HG03039 (cell line): ENCODE measurements around the gene PUS1.
"Not testable (repeated sequence)": the region's sequence is repeated elsewhere in the genome, so short reads cannot be mapped to it uniquely, and the experiment has no call there.

Source experiments
- ATAC-seq: cut with Tn5 transposase; IDR thresholded peaks from one replicate; pipeline ENCODE4 v1.9.1; 2021; ENCODE audit warnings: mild to moderate bottlenecking, moderate library complexity; ENCODE audit not compliant: unreplicated experiment

PUS1 gene

GRCh38 chr12:131959116-131959515, 30.0 kb downstream of the PUS1 start:
- ATAC-seq, result no peak

DNA sequence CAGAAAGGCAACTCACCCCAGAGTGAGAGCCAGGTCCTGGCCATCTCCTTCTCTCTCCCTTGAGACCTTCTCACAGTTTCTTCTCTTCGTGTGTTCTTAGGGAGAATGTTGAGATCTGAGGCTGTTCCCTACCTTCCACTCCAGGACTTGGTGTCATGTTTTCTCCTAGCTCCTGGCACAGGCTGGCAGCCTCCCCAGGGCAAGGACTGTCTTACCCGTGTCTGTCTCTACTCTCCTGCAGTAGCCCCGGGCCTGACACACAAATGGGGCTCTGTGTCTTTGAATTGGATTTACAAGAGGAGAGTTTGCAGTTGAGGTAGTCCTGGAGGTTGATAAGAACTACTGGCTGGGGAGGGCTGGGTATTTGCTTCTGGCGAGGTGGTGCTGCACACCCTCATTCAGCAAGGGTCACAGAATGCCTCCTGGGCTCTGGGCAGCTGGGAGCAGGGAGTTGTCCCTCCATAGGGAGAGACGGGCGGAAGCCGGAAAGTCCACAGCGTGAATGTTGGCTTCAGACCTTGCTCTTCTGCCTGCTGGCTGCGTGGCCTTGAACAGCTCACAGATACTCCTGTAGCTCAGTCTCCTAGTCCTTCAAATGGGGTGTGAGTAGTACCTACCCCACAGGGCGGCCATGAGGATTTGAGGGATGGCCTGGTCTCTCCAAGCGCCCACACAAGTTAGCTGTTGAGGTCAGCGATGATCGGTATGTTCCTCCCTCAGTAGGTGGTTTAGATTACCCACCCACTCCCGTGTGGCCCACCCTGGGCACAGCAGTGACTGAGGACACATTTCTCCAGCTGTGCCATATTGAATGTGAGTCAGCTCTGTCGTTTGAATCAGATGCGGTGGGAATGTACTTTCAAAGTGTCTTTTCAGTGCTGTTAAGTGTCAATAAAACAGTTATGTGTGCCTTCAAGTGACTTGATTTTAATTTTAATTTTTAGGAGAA, 30.8 kb downstream of the PUS1 start:
- ATAC-seq, result no peak

GRCh38 chr12:131960590-131961325, 31.7 kb downstream of the PUS1 start:
- ATAC-seq, result not testable (repeated sequence)

DNA sequence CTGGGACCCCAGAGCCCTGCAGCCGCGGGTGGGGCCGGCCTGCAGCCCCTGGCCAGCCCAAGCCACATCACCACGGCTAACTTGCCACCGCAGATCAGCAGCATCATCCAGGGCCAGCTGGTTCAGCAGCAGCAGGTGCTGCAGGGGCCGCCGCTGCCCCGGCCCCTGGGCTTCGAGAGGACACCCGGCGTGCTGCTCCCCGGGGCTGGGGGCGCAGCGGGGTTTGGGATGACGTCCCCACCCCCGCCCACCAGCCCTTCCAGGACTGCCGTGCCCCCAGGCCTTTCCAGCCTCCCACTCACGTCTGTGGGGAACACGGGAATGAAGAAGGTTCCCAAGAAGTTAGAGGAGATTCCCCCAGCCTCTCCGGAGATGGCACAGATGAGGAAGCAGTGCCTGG, 32.3 kb downstream of the PUS1 start:
- not testable (repeated sequence) for ATAC-seq

DNA sequence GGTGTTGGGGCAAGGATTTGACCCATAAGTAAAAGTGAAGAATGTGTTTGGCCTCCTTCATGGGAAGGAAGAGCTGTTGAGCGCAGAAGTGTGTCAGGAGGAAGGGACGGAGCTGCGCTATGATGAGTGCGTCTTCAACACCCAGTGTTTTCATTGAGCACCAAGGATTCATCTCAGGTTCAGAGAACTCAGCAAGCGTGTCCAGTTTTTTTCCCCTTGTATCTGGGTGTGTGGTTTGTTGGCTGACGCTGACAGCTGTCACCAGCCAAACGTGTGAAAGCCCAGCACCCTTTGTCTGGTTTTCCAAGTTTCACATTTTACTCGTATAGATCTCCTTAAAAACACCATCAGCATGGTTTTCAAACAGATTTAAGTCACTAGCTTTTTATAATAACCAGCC, 33.0 kb downstream of the PUS1 start:
- no peak for ATAC-seq

GRCh38 chr12:131963381-131963780, 34.3 kb downstream of the PUS1 start:
- ATAC-seq, result no peak

DNA sequence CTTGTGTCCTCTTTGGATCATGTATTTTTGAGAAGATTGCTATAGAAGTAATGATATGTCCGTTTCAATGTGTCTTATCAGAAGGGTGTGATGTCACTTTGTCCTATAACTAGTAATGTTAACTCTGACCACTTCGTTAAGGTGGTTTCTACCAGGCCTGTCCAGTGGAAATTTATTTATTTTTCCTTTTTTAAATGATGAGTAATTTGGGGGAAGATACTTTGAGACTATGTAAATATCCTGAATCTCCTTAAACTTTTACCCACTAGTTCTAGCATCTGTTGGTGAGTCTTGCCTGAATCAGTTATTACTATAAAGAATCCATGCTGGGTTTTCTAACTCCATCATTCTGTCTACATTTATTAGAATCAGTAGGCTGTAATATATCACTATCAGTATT, 36.0 kb downstream of the PUS1 start:
- ATAC-seq, result no peak

DNA sequence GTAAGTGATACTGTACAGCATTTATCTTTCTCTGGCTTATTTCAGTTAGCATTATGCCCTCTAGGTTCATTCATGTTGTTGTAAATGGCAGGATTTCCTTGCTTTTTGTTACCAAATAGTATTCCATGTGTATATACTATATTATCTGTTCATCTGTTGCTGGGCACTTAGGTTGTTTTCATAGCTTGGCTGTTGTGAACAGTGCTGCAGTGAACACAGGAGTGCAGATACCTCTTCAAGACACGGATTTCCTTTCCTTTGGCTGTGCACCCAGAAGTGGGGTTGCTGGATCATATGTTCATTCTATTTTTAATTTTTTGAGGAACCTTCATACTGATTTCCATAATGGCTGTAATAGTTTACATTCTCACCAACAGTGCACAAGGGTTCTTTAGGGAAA, 42.1 kb downstream of the PUS1 start:
- ATAC-seq, result no peak

DNA sequence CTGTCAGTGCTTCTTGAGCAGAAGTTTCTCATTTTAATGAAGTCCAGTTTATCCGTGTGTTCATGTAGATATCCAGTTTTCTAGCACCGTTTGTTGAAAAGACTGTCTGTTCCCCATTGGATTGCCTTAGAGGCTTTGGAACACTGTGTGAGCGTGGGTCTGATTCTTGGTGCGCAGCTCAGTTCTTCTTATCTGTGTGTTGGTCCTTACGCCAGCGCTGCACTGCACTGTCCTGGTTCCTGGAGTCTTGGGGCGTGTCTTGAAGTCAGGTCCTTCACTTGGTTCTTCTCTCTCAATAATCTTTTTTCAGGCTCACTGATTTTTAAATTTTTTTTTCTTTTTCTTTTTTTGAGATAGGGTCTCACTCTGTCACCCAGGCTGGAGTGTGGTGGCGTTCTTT, 46.2 kb downstream of the PUS1 start:
- ATAC-seq, result no peak

DNA sequence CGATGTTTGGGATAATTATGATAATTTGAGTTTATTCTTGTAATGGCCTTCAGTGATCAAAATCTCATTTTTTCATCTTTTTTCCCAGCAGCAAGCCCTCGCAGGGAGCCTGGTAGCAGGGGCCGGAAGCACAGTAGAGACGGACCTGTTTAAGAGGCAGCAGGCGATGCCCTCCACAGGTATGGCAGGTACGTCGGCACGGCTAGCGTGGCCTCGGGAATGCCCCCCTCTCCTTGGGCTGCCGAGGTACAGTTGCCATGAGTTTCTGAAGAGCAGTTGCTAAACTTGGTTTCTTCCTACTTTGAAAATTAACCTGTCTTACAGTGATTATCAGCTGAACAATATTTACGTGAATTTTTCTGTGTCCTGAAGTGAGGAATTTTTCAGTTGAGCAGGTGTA, 50.5 kb downstream of the PUS1 start:
- no peak for ATAC-seq

DNA sequence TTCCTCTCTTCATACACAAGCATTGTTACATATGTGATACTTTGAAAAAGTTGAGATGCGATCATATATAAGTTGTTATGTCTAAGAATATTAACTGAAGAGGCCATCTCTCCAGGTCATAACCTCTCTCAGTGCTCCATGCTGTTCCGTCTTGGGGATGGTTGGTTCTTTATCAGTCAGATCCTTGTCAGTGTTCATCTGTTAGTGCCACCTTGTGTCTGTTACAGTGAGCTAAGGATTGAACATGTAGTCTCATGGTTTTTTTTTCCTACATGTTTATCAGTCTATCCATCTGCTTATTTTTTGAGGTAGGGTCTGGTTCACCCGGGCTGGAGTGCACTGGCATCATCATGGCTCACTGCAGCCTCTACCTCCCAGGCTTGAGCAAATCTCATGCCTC, 51.2 kb downstream of the PUS1 start:
- no peak for ATAC-seq

GRCh38 chr12:131981388-131981787, 52.3 kb downstream of the PUS1 start:
- no peak for ATAC-seq

DNA sequence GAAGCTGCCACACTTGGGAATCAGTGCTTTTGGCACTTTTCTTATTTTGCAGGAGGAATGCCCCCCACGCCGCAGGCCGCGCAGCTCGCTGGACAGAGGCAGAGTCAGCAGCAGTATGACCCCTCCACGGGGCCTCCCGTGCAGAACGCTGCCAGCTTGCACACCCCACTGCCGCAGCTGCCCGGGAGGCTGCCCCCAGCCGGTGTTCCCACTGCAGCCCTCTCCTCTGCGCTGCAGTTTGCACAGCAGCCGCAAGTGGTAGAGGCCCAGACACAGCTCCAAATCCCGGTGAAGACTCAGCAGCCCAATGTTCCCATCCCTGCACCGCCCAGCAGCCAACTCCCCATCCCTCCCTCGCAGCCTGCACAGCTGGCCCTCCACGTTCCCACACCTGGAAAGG, 53.0 kb downstream of the PUS1 start:
- ATAC-seq, result no peak

DNA sequence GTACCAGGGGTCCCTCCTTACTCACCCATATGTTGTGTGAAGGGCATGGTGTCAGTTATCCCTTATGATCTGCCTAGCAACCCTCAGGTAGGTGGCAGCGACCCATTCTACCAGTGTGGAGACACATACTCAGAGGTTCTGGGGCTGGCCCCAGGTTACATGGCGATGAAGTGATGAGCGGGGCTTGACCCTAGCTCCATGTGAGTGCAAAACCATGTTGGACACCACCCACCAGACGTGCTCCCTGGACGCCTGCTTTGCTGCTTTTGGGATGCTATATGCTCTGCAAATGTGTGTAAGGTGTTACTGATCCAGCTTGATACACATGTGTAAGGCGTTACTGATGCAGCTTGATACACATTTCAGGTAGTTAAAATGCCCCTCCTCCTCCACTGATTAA, 54.0 kb downstream of the PUS1 start:
- no peak for ATAC-seq

- ATAC-seq, result no peak
These were observed 54.5 kb downstream of the PUS1 start for GRCh38 chr12:131983554-131983953.

DNA sequence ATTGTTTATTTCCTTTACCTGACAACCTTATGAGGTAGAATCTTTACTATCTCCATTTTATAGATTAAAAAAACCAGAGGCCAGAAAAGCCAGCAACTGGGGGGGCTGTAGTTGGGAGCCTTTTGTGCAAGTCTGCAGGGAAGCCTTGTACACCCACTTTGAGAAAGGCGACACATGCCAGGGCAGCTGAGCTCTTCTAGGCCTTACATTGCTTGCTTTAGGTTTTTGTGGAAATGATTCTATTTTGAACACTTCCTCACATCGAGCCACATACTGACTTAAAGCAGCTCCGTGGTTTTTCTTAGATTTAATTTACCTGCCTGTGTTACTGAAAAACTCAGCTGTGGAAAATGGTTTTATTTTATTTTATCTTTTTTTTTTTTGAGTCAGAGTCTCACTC, 55.3 kb downstream of the PUS1 start:
- no peak for ATAC-seq

- ATAC-seq, result not testable (repeated sequence)
These were observed 56.4 kb downstream of the PUS1 start for GRCh38 chr12:131985510-131985875.

GRCh38 chr12:131986361-131986760, 57.3 kb downstream of the PUS1 start:
- no peak for ATAC-seq

- no peak for ATAC-seq
These were observed 57.8 kb downstream of the PUS1 start for GRCh38 chr12:131986910-131987309.

DNA sequence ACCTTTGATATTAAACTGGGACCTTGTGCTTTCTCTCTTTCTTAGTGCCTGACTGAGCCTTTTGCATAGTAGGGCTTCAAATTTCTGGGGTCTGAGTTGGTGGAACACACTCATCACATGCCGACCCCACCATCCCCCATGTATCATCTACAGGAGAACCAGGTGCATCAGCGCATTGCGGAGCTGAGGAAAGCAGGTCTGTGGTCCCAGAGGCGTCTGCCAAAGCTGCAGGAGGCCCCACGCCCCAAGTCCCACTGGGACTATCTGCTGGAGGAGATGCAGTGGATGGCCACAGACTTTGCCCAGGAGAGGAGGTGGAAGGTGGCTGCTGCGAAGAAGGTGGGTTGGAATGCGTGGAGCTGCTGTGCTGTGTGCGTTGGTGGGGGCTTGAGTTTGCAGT, 58.5 kb downstream of the PUS1 start:
- no peak for ATAC-seq

DNA sequence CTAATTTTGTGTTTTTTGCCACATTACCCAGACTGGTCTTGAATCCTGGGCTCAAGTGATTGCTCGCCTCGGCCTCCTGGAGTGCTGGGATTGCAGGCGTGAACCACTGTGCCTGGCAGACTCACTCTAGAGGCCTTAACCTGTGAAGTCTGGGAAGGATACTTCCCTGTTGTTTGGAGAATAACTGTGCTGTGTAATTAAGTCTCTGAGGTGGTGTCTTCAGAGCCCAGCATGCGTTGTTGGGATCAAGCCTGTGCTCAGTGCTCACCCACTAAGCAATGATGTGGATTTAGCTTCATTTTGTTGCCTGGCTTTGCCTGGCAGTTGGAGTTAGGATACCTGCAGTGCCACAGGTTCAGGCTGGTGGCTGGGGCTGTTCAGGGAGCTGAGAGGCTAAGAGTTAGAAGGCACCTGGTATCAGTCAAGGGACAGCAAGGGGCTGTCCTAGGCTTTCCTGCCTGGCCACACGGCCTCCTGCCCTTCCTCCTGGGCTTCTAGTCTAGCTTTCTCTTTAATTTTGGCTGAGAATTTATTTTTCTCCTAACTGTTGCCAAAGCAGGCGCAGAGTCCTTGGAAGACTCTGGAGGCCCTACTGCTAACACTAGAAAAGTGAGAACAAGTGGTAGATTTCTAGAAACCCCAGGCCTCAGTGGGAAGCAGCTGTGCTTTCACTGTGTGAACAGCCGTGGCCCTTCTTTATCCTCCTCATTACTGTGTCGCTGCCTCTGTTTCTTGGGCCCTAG, 59.1 kb downstream of the PUS1 start:
- ATAC-seq, result no peak

GRCh38 chr12:131989021-131989420, 59.9 kb downstream of the PUS1 start:
- no peak for ATAC-seq
